ENCODE data around the gene ZBTB16.

ZBTB16 gene

DNA sequence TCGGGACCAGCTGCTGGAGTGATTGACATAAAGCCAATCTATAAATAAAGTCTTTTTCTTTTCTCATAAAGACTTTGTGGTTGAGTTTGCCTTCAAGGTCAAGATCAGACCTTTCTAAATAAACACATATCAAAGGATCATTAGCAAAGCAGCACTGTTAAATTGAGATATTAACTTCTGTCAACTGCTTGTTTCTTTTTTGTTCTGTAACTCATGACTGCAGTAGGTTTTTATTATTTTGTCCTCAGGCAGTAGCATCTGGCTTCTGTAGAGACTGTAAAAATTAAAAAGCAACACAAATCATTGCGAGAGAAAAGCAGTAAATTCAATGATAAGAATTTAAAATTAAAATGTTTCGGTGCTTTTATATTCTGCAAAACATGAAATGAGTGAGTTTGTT lies 159.0 kb downstream of the ZBTB16 start:
- H3K36me3 ChIP-seq (ENCODE audit: insufficient read depth, low read depth, low read length), result no peaks in the 10 kb centered on the region
- no peak overlapping the region for H3K27ac ChIP-seq (ENCODE audit: low read length)

DNA sequence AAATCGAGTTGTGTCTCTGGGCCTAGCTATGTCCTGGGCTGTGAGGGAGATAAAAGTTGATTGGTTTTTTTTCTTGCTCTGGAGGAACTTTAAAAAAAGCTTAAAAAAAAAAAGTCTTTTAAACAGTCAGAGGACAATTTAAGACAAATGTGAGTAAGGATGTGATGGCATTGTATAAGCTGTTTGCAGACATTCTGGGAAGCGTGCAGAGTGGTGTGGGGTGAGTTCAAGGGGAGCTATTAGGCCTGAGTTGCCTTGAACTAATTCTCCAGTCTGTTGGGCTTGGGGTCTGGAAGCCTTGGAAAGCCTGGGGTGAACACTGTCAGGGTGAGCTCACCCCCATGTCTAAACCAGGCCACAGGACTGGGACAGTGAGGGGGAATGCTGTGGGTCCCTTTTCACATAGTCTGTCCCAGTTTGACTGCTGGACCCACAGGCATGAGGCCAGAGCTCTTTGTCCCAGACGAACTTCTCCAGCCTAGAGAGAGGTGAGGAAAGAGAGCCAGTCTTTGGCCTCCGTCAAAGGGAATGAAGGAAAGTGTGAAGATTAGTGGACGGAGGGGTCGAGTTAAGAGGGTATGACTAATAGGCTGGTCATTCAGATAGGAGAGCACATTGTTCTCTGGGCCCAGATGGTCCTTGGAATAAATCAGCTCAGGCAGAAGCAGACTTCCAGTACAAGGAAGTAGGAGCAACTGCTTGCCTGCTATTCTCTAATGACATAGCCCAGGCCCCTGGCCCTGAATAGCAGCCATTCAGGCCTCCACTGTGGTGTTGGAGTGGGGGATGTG lies 160.2 kb downstream of the ZBTB16 start:
- no peaks in the 10 kb centered on the region for H3K9me3 ChIP-seq (ENCODE audit: insufficient read depth, low read depth, low read length)
- no peak overlapping the region for H3K4me3 ChIP-seq (ENCODE audit: low read length)
- no peak overlapping the region for H3K27ac ChIP-seq (ENCODE audit: low read length)
- no peaks in the 10 kb centered on the region for H3K36me3 ChIP-seq (ENCODE audit: insufficient read depth, low read depth, low read length)
- 0 out of 2 replicates have a peak, but pooled peaks cover 7% of the 10 kb centered on the region for H3K27me3 ChIP-seq (ENCODE audit: insufficient read depth, low read length)
- H3K9ac ChIP-seq (ENCODE audit: low read depth, low read length), result no peak overlapping the region
- H3K4me1 ChIP-seq (ENCODE audit: insufficient read depth, low read length), result no peaks in the 10 kb centered on the region

More for the DNA sequence above, 159.0 kb downstream of the ZBTB16 start:
- H3K9ac ChIP-seq (ENCODE audit: low read depth, low read length), result no peak overlapping the region
- H3K9me3 ChIP-seq (ENCODE audit: insufficient read depth, low read depth, low read length), result no peaks in the 10 kb centered on the region
- 0 out of 2 replicates have a peak, but pooled peaks cover 6% of the 10 kb centered on the region for H3K27me3 ChIP-seq (ENCODE audit: insufficient read depth, low read length)
- no peak overlapping the region for H3K4me3 ChIP-seq (ENCODE audit: low read length)
- no peaks in the 10 kb centered on the region for H3K4me1 ChIP-seq (ENCODE audit: insufficient read depth, low read length)

DNA sequence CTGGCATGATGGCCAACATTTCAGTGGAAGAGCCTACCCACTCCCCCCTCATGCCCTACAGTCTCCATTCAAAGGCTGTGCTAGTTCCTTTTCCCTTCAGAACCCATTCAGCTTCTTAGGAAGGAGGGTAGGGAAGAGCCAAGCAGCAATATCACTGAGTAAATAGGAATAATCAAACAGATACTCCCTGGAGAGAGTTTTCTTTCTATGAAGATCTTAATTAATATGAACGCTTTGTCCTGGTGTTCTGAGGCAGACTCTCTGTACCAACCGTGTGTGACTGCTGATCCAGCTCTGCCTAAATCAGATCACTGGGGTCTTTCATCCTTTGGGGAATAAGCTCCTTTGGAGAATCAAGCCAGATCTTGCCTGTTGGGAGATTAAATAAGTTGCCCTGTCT lies 161.5 kb downstream of the ZBTB16 start:
- peaks cover 13% of the 10 kb centered on the region; the same call in 1 of the 2 replicates for H3K27me3 ChIP-seq (ENCODE audit: insufficient read depth, low read length)
- no peaks in the 10 kb centered on the region for H3K4me1 ChIP-seq (ENCODE audit: insufficient read depth, low read length)
- no peaks in the 10 kb centered on the region for H3K36me3 ChIP-seq (ENCODE audit: insufficient read depth, low read depth, low read length)
- H3K27ac ChIP-seq (ENCODE audit: low read length), result no peak overlapping the region
- H3K9ac ChIP-seq (ENCODE audit: low read depth, low read length), result no peak overlapping the region
- no peak overlapping the region for H3K4me3 ChIP-seq (ENCODE audit: low read length)
- H3K9me3 ChIP-seq (ENCODE audit: insufficient read depth, low read depth, low read length), result no peaks in the 10 kb centered on the region

DNA sequence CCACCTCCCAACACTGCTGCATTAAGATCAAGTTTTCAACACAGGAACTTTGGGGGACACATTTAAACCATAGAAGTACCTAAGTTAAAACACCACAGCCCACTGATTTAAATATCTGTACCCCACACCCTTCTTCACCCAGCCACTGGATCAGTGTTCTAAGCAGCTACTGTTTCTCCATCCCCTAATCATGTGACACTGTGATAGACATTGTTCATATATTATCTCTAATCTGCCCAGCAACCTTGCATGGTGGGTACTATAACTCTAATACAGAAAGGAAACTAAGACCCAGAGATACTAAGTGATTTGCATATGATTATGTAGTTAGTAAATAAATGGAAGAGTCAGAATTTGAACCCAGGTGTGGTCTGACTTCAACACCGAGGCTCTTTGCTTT lies 166.2 kb downstream of the ZBTB16 start:
- Histone ChIP-seq H3K9ac (ENCODE audit: low read depth, low read length) (no peak overlapping the region), H3K4me1 (ENCODE audit: insufficient read depth, low read length) (no peaks in the 10 kb centered on the region)

DNA sequence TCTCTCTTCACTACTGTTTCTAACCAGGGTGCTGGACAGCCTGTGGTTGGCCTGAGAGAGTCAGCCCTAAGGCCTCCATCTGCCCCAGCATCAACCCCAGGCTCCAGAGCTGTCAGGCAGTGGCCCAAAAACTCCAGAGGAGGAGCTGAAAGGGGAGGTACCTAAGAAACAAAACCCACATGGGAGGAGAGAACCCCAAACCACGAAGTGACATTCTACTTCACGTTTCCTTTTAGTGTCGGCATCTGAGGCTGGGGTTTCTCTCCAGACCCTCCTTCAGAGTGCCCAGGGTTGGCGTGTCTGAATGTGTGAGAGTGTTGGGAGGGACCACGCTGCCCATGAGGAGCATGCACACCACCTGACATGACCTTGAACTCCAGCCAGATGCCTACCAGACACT lies 166.8 kb downstream of the ZBTB16 start:
- no peaks in the 10 kb centered on the region for H3K9me3 ChIP-seq (ENCODE audit: insufficient read depth, low read depth, low read length)
- no peak overlapping the region for H3K27ac ChIP-seq (ENCODE audit: low read length)
- no peak overlapping the region for H3K9ac ChIP-seq (ENCODE audit: low read depth, low read length)
- no peaks in the 10 kb centered on the region for H3K36me3 ChIP-seq (ENCODE audit: insufficient read depth, low read depth, low read length)
- H3K27me3 ChIP-seq (ENCODE audit: insufficient read depth, low read length), result peaks cover 62% of the 10 kb centered on the region
- H3K4me1 ChIP-seq (ENCODE audit: insufficient read depth, low read length), result no peaks in the 10 kb centered on the region
- no peak overlapping the region for H3K4me3 ChIP-seq (ENCODE audit: low read length)

More for the DNA sequence above, 166.2 kb downstream of the ZBTB16 start:
- Histone ChIP-seq H3K4me3 (ENCODE audit: low read length) (no peak overlapping the region), H3K27me3 (ENCODE audit: insufficient read depth, low read length) (peaks cover 55% of the 10 kb centered on the region), H3K36me3 (ENCODE audit: insufficient read depth, low read depth, low read length) (no peaks in the 10 kb centered on the region), H3K27ac (ENCODE audit: low read length) (no peak overlapping the region), H3K9me3 (ENCODE audit: insufficient read depth, low read depth, low read length) (no peaks in the 10 kb centered on the region)

DNA sequence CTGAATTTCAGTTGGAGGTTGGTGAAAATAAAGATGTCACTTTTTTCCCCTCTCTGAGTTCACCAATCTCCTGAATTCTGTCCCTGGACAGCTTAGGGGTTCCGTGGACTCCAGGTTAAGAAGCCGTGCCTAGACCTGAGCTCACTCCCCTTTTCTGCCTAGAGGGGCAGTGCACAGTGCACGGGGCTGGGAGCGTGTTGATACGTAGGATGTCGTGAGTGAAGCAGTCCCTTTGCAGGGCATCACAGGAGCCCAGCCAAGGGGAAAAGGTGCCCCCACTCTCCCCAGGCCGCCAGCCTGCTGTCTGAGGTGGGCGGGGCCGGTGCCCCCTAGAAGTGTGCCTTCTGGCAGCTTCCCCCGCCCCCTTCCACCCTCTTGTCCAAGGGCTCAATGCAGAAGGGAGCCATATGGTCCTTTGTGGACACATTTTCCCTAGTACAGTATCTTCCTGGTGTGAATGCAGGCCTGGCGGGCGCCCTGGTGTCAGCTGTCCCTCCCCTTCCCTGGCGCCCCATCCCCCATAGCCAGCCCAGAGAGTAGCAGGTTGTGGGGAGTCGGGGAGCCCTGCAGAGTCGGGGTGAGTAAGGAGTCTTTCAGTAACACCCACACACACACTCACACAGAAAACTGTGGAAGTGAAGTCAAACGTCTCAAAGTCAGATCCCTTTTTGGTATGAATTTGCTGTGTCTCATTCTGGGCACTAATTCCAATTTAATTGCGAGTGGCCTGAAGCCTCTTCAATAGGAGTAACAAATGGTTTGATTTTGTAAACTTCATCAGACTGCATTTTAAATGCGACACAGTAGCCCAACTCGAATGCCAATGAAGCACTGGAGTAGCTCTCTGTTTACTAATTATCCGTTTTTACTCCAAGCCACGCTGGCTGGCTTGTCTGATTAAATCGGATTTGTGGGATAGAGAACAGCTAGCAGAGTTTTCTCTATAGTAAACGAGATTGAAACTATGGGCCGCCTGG lies 169.2 kb downstream of the ZBTB16 start:
- Histone ChIP-seq H3K9ac (ENCODE audit: low read depth, low read length) (no peak overlapping the region), H3K4me3 (ENCODE audit: low read length) (no peak overlapping the region), H3K27ac (ENCODE audit: low read length) (no peak overlapping the region), H3K36me3 (ENCODE audit: insufficient read depth, low read depth, low read length) (no peaks in the 10 kb centered on the region), H3K4me1 (ENCODE audit: insufficient read depth, low read length) (no peaks in the 10 kb centered on the region), H3K27me3 (ENCODE audit: insufficient read depth, low read length) (peaks cover 77% of the 10 kb centered on the region), H3K9me3 (ENCODE audit: insufficient read depth, low read depth, low read length) (no peaks in the 10 kb centered on the region)

DNA sequence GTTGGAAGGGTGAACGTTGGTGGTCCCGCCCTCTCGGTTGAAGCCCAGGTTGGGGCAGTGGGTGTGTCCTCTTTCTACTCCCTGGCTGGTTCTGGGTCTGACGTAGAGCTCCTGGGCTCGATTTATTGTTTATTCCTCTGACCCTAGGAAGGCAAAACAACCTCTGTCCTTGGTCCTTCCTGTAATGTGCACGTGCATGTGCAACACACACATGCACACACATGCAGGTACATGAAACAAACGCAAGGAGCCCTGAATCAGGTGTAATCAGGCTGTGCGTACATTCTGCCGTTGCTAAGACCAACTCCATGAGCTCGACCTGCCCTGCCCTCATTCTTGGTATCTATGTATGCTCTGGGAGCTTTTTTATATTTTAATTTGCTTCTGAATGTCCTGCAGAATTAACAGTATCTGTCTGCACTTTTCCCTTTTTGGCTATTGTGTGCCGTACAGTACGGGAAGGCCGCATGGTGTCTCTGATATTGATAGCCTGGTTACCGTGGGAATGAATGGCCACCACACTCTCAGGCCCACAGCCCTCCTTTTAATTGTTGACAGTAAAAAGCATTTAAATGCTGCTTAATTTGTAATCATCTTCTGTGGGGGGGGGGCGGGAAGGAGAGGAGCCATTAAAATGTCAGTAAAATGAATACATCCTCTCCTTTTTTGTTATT lies 170.7 kb downstream of the ZBTB16 start:
- no peak overlapping the region for H3K4me3 ChIP-seq (ENCODE audit: low read length)
- H3K27ac ChIP-seq (ENCODE audit: low read length), result no peak overlapping the region
- H3K27me3 ChIP-seq (ENCODE audit: insufficient read depth, low read length), result peaks cover 85% of the 10 kb centered on the region
- H3K36me3 ChIP-seq (ENCODE audit: insufficient read depth, low read depth, low read length), result no peaks in the 10 kb centered on the region
- H3K4me1 ChIP-seq (ENCODE audit: insufficient read depth, low read length), result no peaks in the 10 kb centered on the region
- H3K9me3 ChIP-seq (ENCODE audit: insufficient read depth, low read depth, low read length), result no peaks in the 10 kb centered on the region
- no peak overlapping the region for H3K9ac ChIP-seq (ENCODE audit: low read depth, low read length)

DNA sequence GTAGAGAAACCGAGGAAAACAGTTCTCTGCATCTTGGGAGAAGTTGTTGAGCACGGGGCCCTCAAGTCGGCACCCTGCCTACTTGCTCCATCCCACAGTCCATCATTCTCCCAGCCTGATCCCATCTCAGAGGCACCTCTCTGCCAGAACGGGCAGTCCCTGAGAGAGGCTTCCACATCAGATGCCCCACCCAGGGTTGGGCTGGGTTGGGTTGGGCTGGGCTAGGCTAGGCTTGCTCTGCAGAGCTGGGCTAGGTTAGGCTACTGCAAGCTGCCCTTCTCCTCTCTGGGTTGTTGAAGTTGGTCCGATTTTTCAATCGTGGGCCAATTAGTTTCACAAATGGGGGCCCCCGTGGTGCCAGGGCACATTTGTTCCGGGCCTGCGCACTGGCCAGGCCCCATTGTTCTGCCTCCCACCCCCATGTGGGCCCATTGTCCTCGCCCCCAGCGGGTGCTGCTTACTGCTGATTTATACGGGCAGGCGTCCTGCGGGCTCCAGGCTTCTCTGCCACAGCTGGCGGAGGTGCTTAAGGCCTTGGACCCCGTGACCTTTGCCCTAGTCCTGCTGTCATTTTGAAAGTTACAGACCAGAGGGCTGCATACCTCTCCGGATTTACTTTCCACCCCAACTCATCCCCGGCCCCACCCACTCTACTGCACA lies 173.0 kb downstream of the ZBTB16 start:
- Histone ChIP-seq H3K4me1 (ENCODE audit: insufficient read depth, low read length) (no peaks in the 10 kb centered on the region), H3K9me3 (ENCODE audit: insufficient read depth, low read depth, low read length) (no peaks in the 10 kb centered on the region), H3K27ac (ENCODE audit: low read length) (no peak overlapping the region), H3K36me3 (ENCODE audit: insufficient read depth, low read depth, low read length) (no peaks in the 10 kb centered on the region), H3K4me3 (ENCODE audit: low read length) (no peak overlapping the region), H3K9ac (ENCODE audit: low read depth, low read length) (no peak overlapping the region), H3K27me3 (ENCODE audit: insufficient read depth, low read length) (peaks cover 95% of the 10 kb centered on the region)

DNA sequence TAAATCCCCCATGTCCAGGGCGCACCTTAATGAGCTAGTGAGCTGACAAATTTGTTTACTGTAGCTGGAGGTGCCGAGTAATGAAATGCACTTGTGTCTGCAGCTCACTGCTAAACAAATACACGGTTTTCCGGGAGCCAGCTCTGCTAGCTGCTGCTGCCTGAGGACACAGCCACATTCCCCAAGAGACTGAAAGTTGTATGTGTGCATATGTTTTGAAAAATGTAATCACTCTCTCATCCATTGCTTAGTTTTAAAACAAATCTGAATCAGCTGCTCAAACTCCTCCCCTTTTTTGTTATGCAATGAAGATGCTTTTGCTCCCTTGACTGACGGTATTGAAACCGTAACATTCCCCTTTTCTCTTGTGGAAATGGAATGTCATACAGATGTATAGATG lies 174.2 kb downstream of the ZBTB16 start:
- no peak overlapping the region for H3K4me3 ChIP-seq (ENCODE audit: low read length)
- H3K9ac ChIP-seq (ENCODE audit: low read depth, low read length), result no peak overlapping the region
- H3K27ac ChIP-seq (ENCODE audit: low read length), result no peak overlapping the region
- H3K27me3 ChIP-seq (ENCODE audit: insufficient read depth, low read length), result peaks cover 94% of the 10 kb centered on the region
- no peaks in the 10 kb centered on the region for H3K9me3 ChIP-seq (ENCODE audit: insufficient read depth, low read depth, low read length)
- no peaks in the 10 kb centered on the region for H3K36me3 ChIP-seq (ENCODE audit: insufficient read depth, low read depth, low read length)
- no peaks in the 10 kb centered on the region for H3K4me1 ChIP-seq (ENCODE audit: insufficient read depth, low read length)

DNA sequence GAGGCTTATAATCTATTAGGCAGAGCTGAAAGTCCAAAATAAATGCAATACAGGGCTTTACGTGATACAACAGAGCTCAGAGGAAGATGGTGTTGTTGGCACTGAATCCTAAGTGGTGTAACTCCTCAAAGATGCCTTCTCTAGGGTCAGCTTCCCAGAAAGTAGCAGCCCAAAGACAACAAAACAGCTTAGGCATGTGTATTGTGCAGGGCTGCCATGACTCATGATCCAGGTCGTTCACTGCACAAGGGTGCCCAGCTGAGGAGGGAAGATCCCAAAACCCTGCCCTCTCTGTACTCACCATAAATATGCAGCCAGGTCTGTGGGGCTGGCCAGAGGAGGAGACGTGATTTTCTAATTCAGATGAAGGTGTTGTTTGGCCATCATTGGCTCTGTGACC lies 177.3 kb downstream of the ZBTB16 start:
- no peaks in the 10 kb centered on the region for H3K9me3 ChIP-seq (ENCODE audit: insufficient read depth, low read depth, low read length)
- no peak overlapping the region for H3K4me3 ChIP-seq (ENCODE audit: low read length)
- no peaks in the 10 kb centered on the region for H3K36me3 ChIP-seq (ENCODE audit: insufficient read depth, low read depth, low read length)
- H3K27me3 ChIP-seq (ENCODE audit: insufficient read depth, low read length), result peaks cover 71% of the 10 kb centered on the region
- no peak overlapping the region for H3K9ac ChIP-seq (ENCODE audit: low read depth, low read length)
- H3K27ac ChIP-seq (ENCODE audit: low read length), result no peak overlapping the region
- H3K4me1 ChIP-seq (ENCODE audit: insufficient read depth, low read length), result no peaks in the 10 kb centered on the region

Data from iPS-20b (cell line).